Measurements from ENCODE around the gene STAM.
"Not testable (repeated sequence)": the region's sequence is repeated elsewhere in the genome, so short reads cannot be mapped to it uniquely, and the experiment has no call there.

Gene STAM

GRCh38 chr10:17626656-17627055 lies 17.3 kb upstream of the STAM start:
- no peak overlapping the region for H3K4me3 ChIP-seq (ENCODE audit: low read depth, low read length)
- in situ Hi-C loops (cut with HindIII; ENCODE audit: low sequenced_read_pairs) = no loop called here
- TF ChIP-seq CTCF (IDR thresholded peaks at IDR 0.05; ENCODE audit: low read depth, low read length) = no peak
- no peak for DNase-seq (ENCODE audit: low read depth, low spot score)

- in situ Hi-C loops (cut with HindIII; ENCODE audit: low sequenced_read_pairs); DNase-seq (ENCODE audit: low read depth, low spot score); H3K4me3 ChIP-seq (ENCODE audit: low read depth, low read length): not testable (repeated sequence)
These were observed 11.4 kb upstream of the STAM start for GRCh38 chr10:17632590-17632989.

- no peak overlapping the region for H3K4me3 ChIP-seq (ENCODE audit: low read depth, low read length)
- no peak for TF ChIP-seq CTCF (IDR thresholded peaks at IDR 0.05; ENCODE audit: low read depth, low read length)
- no peak for DNase-seq (ENCODE audit: low read depth, low spot score)
- in situ Hi-C loops (cut with HindIII; ENCODE audit: low sequenced_read_pairs) = no loop called here
These were observed 10.6 kb upstream of the STAM start for GRCh38 chr10:17633353-17633752.

DNA sequence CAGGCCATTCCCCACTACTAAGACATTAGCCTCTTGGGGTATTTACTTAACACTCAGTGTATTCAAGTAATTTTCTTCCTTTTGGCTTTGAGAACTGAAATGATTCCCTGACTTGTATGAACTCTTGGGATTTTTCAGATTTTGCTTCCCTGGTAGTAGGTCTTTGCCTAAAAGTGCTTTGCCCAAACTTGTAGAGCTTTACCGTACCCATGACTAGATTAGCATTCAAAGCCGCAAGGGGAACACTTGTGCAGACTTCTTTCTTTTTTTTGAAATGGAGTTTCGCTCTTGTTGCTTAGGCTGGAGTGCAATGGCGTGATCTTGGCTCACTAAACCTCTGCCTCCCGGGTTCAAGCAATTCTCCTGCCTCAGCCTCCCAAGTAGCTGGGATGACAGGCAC lies 6.1 kb upstream of the STAM start:
- no peak for DNase-seq (ENCODE audit: low read depth, low spot score)
- no peak overlapping the region for H3K4me3 ChIP-seq (ENCODE audit: low read depth, low read length)
- in situ Hi-C loops (cut with HindIII; ENCODE audit: low sequenced_read_pairs) = no loop called here
- TF ChIP-seq CTCF (IDR thresholded peaks at IDR 0.05; ENCODE audit: low read depth, low read length) = no peak

DNA sequence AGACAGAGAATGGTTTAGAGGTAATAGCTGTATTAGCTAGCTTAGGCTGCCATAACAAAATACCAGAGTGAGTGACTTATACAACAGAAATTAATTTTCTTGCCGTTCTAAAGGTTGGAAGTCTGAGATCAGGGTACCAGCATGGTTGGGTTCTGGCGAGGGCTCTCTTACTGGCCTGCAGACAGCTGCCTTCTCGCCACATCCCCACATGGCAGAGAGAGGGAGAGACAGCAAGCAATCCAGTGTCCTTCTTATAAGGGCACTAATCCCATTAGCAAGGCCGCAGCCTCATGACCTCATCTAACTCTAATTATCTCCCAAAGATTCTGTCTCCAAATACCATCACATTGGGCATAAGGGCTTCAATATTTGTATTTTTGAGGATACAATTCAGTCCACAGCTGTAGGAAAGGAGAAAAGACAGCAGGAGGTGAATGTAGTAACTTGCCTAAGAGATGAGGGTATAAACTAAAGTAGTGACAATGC lies 3.6 kb upstream of the STAM start:
- no peak for TF ChIP-seq CTCF (IDR thresholded peaks at IDR 0.05; ENCODE audit: low read depth, low read length)

GRCh38 chr10:17643339-17643754 lies 604 bp upstream of the STAM start:
- in situ Hi-C loops (cut with HindIII; ENCODE audit: low sequenced_read_pairs) = no loop called here
- no peak for DNase-seq (ENCODE audit: low read depth, low spot score)
- H3K4me3 ChIP-seq (ENCODE audit: low read depth, low read length) = peak overlapping the region; percentile 69
- TF ChIP-seq CTCF (IDR thresholded peaks at IDR 0.05; ENCODE audit: low read depth, low read length) = no peak

More for the DNA sequence above, 3.6 kb upstream of the STAM start:
- DNase-seq (ENCODE audit: low read depth, low spot score) = no peak
- in situ Hi-C loops (cut with HindIII; ENCODE audit: low sequenced_read_pairs) = no loop called here
- H3K4me3 ChIP-seq (ENCODE audit: low read depth, low read length) = no peak overlapping the region

- in situ Hi-C loops (cut with HindIII; ENCODE audit: low sequenced_read_pairs) = no loop called here
- DNase-seq (ENCODE audit: low read depth, low spot score) = peak; percentile 51
- H3K4me3 ChIP-seq (ENCODE audit: low read depth, low read length) = peak overlapping the region; percentile 69
- no peak for TF ChIP-seq CTCF (IDR thresholded peaks at IDR 0.05; ENCODE audit: low read depth, low read length)
These were observed 563 bp downstream of the STAM start for GRCh38 chr10:17644485-17644943.

Measured in astrocyte of the spinal cord (primary cell).